ENCODE results near the gene ZBTB12. TPM values are rescaled to one million over a fixed set of nuclear protein-coding genes. Genes with fewer than 3 reads are reported as not detected.

The ZBTB12 gene, protein sequence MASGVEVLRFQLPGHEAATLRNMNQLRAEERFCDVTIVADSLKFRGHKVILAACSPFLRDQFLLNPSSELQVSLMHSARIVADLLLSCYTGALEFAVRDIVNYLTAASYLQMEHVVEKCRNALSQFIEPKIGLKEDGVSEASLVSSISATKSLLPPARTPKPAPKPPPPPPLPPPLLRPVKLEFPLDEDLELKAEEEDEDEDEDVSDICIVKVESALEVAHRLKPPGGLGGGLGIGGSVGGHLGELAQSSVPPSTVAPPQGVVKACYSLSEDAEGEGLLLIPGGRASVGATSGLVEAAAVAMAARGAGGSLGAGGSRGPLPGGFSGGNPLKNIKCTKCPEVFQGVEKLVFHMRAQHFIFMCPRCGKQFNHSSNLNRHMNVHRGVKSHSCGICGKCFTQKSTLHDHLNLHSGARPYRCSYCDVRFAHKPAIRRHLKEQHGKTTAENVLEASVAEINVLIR
- 3.5 to 5.5 TPM (median 4.8 TPM) in 5 replicates for total RNA-seq (2022; extraction: Qiagen RNA extraction; ENCODE audit: low read depth)

DNA sequence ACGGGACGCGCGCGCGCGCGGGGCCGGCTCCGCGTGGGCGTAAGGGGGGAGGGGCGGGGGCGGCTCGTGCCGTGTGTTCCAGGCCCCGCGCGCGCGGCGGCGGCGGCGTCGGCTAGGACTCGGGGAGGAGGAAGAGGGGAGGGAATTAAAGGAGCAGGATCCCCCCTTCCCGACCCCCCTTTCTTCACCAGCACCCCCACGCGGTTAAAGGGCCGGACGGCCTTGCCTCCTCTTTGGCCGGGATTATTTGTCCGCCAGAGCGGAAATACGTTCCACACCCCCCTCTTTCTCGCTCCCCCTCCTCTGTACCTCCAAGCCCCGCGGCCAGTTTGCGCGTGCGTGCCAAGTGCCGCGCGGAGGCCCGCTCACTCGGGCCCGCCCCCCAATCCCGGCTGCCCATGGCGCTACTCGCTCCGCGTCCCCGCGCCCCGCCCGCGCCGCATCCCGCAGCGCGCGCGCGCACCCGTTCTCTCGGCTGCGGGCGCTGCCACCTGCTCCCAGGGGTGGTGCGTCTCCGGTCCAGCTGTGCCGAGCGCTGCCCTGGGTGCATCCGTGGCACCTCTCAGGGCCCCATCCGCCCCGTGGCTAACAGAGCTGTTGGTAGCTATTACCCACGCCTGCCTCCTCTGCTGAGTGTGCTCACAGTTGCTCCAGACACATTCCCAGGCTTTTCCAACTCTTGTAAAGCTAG is at the start of gene ZBTB12:
ZBTB12 (minus strand) TSS at position 134 of the 691 bp plus-strand sequence. CDS start 781 bp downstream, outside the sequence.

DNA sequence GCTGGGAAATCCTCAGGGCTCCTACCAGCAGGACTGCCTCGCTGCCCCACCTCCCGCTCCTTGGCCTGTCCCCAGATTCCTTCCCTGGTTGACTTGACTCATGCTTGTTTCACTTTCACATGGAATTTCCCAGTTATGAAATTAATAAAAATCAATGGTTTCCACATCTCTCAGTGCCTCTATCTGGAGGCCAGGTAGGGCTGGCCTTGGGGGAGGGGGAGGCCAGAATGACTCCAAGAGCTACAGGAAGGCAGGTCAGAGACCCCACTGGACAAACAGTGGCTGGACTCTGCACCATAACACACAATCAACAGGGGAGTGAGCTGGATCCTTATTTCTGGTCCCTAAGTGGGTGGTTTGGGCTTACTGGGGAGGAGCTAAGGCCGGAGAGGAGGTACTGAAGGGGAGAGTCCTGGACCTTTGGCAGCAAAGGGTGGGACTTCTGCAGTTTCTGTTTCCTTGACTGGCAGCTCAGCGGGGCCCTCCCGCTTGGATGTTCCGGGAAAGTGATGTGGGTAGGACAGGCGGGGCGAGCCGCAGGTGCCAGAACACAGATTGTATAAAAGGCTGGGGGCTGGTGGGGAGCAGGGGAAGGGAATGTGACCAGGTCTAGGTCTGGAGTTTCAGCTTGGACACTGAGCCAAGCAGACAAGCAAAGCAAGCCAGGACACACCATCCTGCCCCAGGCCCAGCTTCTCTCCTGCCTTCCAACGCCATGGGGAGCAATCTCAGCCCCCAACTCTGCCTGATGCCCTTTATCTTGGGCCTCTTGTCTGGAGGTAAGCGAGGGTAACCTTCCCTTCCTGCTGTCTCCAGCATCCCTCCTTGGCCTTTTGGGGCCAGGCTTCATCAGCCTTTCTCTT is 43.9 kb upstream of the ZBTB12 start, which contains the start of gene CFB:
CFB (plus strand) TSS at position 589 of the 863 bp plus-strand sequence; CDS start at position 716, 127 bp downstream.

DNA sequence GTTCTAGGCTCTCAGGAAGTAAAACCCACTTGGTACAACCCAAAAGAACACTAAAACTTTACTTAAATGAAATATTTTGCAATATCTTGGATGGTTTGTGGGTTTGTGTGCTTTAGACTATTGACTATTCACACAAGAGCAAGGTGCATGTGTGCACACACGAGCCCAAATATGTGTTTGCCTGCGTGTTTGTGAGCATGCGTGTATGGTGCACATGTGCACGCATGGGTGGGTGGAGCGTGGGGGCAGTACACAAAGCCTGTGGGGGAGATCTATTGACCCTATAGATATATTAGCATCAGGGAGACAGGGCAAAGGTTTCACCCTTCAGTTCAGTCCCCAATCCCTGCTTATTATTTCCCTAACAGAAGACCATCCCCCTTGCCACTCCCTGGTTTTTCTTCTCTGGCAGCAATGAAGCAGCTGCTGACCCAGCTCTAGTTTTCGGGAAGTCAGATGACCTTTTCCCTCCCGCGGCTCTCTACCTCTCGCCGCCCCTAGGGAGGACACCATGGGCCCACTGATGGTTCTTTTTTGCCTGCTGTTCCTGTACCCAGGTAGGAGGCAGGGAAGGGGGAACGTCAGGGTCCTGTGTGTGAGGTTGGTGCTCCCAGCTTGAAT is 25.5 kb upstream of the ZBTB12 start, which contains the start of gene C2:
C2 (plus strand) TSS at position 476 of the 621 bp plus-strand sequence; CDS start at position 512, 36 bp downstream.

DNA sequence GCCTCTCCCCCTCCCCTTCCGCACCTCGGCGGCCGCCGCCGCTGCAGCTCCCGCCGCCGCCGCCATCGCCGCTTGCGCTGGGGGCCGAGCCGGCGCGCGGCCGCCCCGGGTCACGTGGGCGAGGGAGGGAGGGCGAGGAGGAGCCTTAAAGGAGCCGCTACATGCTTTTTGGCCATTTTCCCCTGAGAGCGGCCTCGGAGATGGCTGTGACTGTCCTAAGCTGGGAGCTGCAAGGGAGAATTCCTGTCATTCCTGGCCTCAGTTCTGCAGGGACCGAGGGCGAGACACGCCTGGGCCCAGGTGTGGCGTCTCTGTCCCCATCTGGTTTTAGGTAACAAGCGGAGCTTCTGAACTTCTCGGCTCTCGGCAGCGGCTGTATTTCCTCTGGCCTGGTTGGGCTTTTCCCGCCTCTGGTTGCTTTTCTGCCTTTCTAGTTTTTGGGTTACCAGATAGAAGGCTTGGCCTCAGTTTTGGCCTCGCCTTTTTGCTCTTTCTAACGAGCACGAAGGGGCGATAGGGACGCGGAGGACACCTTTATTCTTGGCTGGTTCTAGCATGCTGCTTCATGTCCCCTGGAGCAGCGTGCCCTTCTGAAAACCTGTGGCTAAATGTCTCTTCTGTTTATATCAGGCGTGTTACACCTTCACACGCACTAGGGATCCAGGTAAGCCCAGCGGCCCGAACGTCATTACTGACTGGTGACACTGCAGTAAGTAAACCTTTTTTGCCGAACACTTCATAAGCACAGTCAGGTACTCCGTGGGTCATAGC is 4.1 kb downstream of the ZBTB12 start, which contains the start of gene EHMT2:
EHMT2 (minus strand) TSS at position 87 of the 771 bp plus-strand sequence; CDS start at position 66, 21 bp downstream.

DNA sequence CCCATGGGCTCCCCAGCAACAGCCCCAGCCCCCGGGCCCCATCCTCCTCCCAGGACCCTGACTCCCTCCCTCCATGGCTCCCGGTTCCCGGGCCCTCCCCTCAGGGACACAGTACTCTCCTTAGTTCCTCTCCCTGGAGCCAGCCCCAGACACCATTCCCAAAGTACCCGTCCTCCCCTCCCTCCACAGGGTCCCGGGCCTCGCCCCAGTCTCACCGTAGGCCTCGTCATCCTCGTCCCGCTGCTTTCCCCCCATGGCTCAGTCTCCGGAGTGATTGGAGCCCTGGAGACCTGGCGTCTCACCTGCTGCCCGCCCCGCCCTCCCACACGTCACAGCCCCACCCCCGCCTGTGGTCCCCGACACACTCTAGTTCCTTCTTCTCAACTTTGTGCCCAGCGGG is 23.2 kb downstream of the ZBTB12 start, which contains the start of gene SLC44A4:
SLC44A4 (minus strand) TSS at position 272 of the 400 bp plus-strand sequence; CDS start at position 255, 17 bp downstream.

DNA sequence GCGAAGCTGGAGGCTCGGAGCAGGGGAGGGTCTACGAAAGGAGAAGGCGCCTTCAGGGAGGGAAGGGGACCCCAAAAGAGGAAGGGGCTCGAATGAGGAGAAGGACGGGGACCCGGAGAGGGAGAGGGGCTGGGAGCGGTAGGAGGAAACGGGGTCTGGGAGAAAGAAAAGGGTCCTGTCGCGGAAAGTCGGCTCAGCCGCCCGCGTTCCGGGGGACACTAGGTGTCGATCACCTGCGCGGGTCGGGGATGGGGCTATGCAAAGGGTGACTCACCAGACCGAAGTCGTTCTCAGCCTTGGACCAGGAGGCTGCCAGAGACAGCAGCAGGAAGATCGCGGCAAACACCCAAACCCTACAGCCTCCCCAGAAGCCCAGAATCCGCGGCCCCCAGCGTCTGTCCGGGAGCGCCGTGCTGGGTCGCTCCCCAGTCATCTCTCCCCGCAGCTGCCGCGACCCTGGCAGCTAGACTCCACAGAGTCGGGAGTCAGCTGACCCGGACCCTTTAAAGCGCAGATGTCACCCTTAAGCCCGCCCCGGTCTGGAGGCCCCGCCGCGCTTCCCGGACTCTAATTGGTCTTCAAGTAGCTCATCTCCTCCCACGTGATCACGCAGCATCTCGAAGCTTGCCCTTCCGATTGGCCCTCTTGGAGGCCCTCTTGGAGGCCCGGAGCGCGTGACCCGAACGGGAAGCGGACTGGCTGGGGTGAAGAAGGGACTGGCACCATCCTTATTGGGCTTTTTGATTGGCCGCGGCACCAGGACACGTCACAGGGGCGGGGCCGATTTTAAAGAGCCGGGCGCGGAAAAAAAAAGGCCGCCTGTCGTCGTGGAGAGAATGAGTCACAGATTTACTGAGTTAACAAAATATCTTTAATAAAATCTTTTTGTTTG is 39.3 kb downstream of the ZBTB12 start, which contains the start of gene NEU1:
NEU1 (minus strand) TSS at position 478 of the 892 bp plus-strand sequence; CDS start at position 433, 45 bp downstream.

Other genes with a start within 250 kb of the ZBTB12 start
- gene BAG6, start 249.4 kb downstream of the ZBTB12 start, total RNA-seq (2022; extraction: Qiagen RNA extraction; ENCODE audit: low read depth), result 119 to 155 TPM (median 144 TPM) in 5 replicates
- 2.8 to 3.8 TPM (median 3.2 TPM) in 5 replicates for gene APOM, start 246.2 kb downstream of the ZBTB12 start, total RNA-seq (2022; extraction: Qiagen RNA extraction; ENCODE audit: low read depth)
- gene C6orf47, start 241.3 kb downstream of the ZBTB12 start, total RNA-seq (2022; extraction: Qiagen RNA extraction; ENCODE audit: low read depth), result 10.9 to 13.1 TPM (median 12.1 TPM) in 5 replicates
- gene GPANK1, start 237.1 kb downstream of the ZBTB12 start, total RNA-seq (2022; extraction: Qiagen RNA extraction; ENCODE audit: low read depth), result 10.7 to 15.4 TPM (median 12.2 TPM) in 5 replicates
- 165 to 176 TPM (median 167 TPM) in 5 replicates for gene CSNK2B, start 236.0 kb downstream of the ZBTB12 start, total RNA-seq (2022; extraction: Qiagen RNA extraction; ENCODE audit: low read depth)
- gene LY6G5B, start 232.1 kb downstream of the ZBTB12 start, total RNA-seq (2022; extraction: Qiagen RNA extraction; ENCODE audit: low read depth), result 3.6 to 5.8 TPM (median 5.1 TPM) in 5 replicates
- 0.95 to 2.0 TPM (median 1.3 TPM) in 5 replicates for gene LY6G5C, start 221.0 kb downstream of the ZBTB12 start, total RNA-seq (2022; extraction: Qiagen RNA extraction; ENCODE audit: low read depth)
- gene ABHD16A, start 198.8 kb downstream of the ZBTB12 start, total RNA-seq (2022; extraction: Qiagen RNA extraction; ENCODE audit: low read depth), result 16.1 to 20.1 TPM (median 17.9 TPM) in 5 replicates
- not detected in 5 replicates for gene LY6G6F, start 195.2 kb downstream of the ZBTB12 start, total RNA-seq (2022; extraction: Qiagen RNA extraction; ENCODE audit: low read depth)
- not detected in 5 replicates for gene LY6G6D, start 186.7 kb downstream of the ZBTB12 start, total RNA-seq (2022; extraction: Qiagen RNA extraction; ENCODE audit: low read depth)
- 0.12 to 0.20 TPM in 2 of 5 replicates, not detected in the others for gene LY6G6C, start 180.3 kb downstream of the ZBTB12 start, total RNA-seq (2022; extraction: Qiagen RNA extraction; ENCODE audit: low read depth)
- gene MPIG6B, start 178.7 kb downstream of the ZBTB12 start, total RNA-seq (2022; extraction: Qiagen RNA extraction; ENCODE audit: low read depth), result not detected in 5 replicates
- 27.0 to 30.0 TPM (median 27.6 TPM) in 5 replicates for gene DDAH2, start 172.8 kb downstream of the ZBTB12 start, total RNA-seq (2022; extraction: Qiagen RNA extraction; ENCODE audit: low read depth)
- gene CLIC1, start 165.6 kb downstream of the ZBTB12 start, total RNA-seq (2022; extraction: Qiagen RNA extraction; ENCODE audit: low read depth), result 490 to 521 TPM (median 507 TPM) in 5 replicates
- gene MSH5, start 162.1 kb downstream of the ZBTB12 start, total RNA-seq (2022; extraction: Qiagen RNA extraction; ENCODE audit: low read depth), result 10.7 to 16.8 TPM (median 15.8 TPM) in 5 replicates
- 3.0 to 5.0 TPM (median 3.3 TPM) in 5 replicates for gene SAPCD1, start 139.4 kb downstream of the ZBTB12 start, total RNA-seq (2022; extraction: Qiagen RNA extraction; ENCODE audit: low read depth)
- gene VWA7, start 124.8 kb downstream of the ZBTB12 start, total RNA-seq (2022; extraction: Qiagen RNA extraction; ENCODE audit: low read depth), result 1.4 to 2.0 TPM (median 1.8 TPM) in 5 replicates
- 52.7 to 64.9 TPM (median 59.0 TPM) in 5 replicates for gene VARS1, start 106.3 kb downstream of the ZBTB12 start, total RNA-seq (2022; extraction: Qiagen RNA extraction; ENCODE audit: low read depth)
- 49.8 to 66.9 TPM (median 61.6 TPM) in 5 replicates for gene LSM2, start 95.1 kb downstream of the ZBTB12 start, total RNA-seq (2022; extraction: Qiagen RNA extraction; ENCODE audit: low read depth)
- 1.00 to 2.0 TPM (median 1.9 TPM) in 5 replicates for gene HSPA1L, start 86.8 kb downstream of the ZBTB12 start, total RNA-seq (2022; extraction: Qiagen RNA extraction; ENCODE audit: low read depth)
- gene HSPA1A, start 86.5 kb downstream of the ZBTB12 start, total RNA-seq (2022; extraction: Qiagen RNA extraction; ENCODE audit: low read depth), result 134 to 436 TPM (median 349 TPM) in 5 replicates
- gene HSPA1B, start 74.3 kb downstream of the ZBTB12 start, total RNA-seq (2022; extraction: Qiagen RNA extraction; ENCODE audit: low read depth), result 109 to 336 TPM (median 263 TPM) in 5 replicates
- gene NEU1, start 39.3 kb downstream of the ZBTB12 start, total RNA-seq (2022; extraction: Qiagen RNA extraction; ENCODE audit: low read depth), result 26.4 to 37.6 TPM (median 30.1 TPM) in 5 replicates
- 0.05 to 0.36 TPM (median 0.15 TPM) in 3 of 5 replicates, not detected in the others for gene SLC44A4, start 23.1 kb downstream of the ZBTB12 start, total RNA-seq (2022; extraction: Qiagen RNA extraction; ENCODE audit: low read depth)
- gene EHMT2, start 4.4 kb downstream of the ZBTB12 start, total RNA-seq (2022; extraction: Qiagen RNA extraction; ENCODE audit: low read depth), result 21.2 to 34.6 TPM (median 30.7 TPM) in 5 replicates
- gene C2, start 25.6 kb upstream of the ZBTB12 start, total RNA-seq (2022; extraction: Qiagen RNA extraction; ENCODE audit: low read depth), result 0.31 to 0.48 TPM (median 0.36 TPM) in 5 replicates
- gene CFB, start 44.0 kb upstream of the ZBTB12 start, total RNA-seq (2022; extraction: Qiagen RNA extraction; ENCODE audit: low read depth), result 1.7 to 3.4 TPM (median 2.1 TPM) in 5 replicates
- 74.0 to 87.1 TPM (median 79.5 TPM) in 5 replicates for gene NELFE, start 56.9 kb upstream of the ZBTB12 start, total RNA-seq (2022; extraction: Qiagen RNA extraction; ENCODE audit: low read depth)
- 22.6 to 27.8 TPM (median 24.2 TPM) in 5 replicates for gene SKIC2, start 57.1 kb upstream of the ZBTB12 start, total RNA-seq (2022; extraction: Qiagen RNA extraction; ENCODE audit: low read depth)
- gene DXO, start 70.1 kb upstream of the ZBTB12 start, total RNA-seq (2022; extraction: Qiagen RNA extraction; ENCODE audit: low read depth), result 11.1 to 12.8 TPM (median 12.1 TPM) in 5 replicates
- 1.00 to 1.6 TPM (median 1.2 TPM) in 5 replicates for gene C4A, start 80.0 kb upstream of the ZBTB12 start, total RNA-seq (2022; extraction: Qiagen RNA extraction; ENCODE audit: low read depth)
- 0.72 to 1.2 TPM (median 0.84 TPM) in 5 replicates for gene C4B, start 112.7 kb upstream of the ZBTB12 start, total RNA-seq (2022; extraction: Qiagen RNA extraction; ENCODE audit: low read depth)
- gene CYP21A2, start 136.3 kb upstream of the ZBTB12 start, total RNA-seq (2022; extraction: Qiagen RNA extraction; ENCODE audit: low read depth), result 0.06 TPM in 1 of 5 replicates, not detected in the others
- gene TNXB, start 207.3 kb upstream of the ZBTB12 start, total RNA-seq (2022; extraction: Qiagen RNA extraction; ENCODE audit: low read depth), result 0.38 to 1.0 TPM (median 0.69 TPM) in 5 replicates
- gene ATF6B, start 226.2 kb upstream of the ZBTB12 start, total RNA-seq (2022; extraction: Qiagen RNA extraction; ENCODE audit: low read depth), result 28.7 to 38.6 TPM (median 35.4 TPM) in 5 replicates
- gene FKBPL, start 228.2 kb upstream of the ZBTB12 start, total RNA-seq (2022; extraction: Qiagen RNA extraction; ENCODE audit: low read depth), result 7.2 to 9.2 TPM (median 8.4 TPM) in 5 replicates
- 0.58 to 0.95 TPM (median 0.74 TPM) in 5 replicates for gene PRRT1, start 249.9 kb upstream of the ZBTB12 start, total RNA-seq (2022; extraction: Qiagen RNA extraction; ENCODE audit: low read depth)